GM18517 (cell line): ENCODE data around the gene PPP3CB.
"Not testable (repeated sequence)": the region's sequence is repeated elsewhere in the genome, so short reads cannot be mapped to it uniquely, and the experiment has no call there.

ENCODE experiments used
- ATAC-seq: cut with Tn5 transposase; IDR thresholded peaks from one replicate; pipeline ENCODE4 v1.9.1; 2021; ENCODE audit warnings: mild to moderate bottlenecking, moderate library complexity; ENCODE audit not compliant: unreplicated experiment

The PPP3CB gene

GRCh38 chr10:73423309-73423708, 72.5 kb downstream of the PPP3CB start:
- ATAC-seq = no peak

DNA sequence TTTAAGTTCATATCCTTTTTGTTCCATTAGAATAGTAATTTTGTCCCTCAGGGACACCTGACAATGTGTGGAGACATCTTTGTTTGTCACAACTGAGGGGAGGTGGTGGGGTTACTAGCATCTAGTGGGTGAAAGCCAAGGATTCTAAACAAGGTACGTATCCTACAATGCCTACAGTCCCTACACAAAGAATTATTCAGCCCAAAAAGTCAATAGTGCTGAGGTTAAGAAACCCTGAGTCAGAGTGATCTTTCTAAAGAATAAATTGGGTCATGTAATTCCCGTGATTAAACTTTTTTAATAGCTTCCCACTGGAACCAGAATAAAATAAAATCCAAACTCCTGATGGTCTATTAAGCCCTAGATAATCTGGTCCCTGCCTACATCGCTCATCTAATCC, 79.3 kb downstream of the PPP3CB start:
- ATAC-seq = no peak

DNA sequence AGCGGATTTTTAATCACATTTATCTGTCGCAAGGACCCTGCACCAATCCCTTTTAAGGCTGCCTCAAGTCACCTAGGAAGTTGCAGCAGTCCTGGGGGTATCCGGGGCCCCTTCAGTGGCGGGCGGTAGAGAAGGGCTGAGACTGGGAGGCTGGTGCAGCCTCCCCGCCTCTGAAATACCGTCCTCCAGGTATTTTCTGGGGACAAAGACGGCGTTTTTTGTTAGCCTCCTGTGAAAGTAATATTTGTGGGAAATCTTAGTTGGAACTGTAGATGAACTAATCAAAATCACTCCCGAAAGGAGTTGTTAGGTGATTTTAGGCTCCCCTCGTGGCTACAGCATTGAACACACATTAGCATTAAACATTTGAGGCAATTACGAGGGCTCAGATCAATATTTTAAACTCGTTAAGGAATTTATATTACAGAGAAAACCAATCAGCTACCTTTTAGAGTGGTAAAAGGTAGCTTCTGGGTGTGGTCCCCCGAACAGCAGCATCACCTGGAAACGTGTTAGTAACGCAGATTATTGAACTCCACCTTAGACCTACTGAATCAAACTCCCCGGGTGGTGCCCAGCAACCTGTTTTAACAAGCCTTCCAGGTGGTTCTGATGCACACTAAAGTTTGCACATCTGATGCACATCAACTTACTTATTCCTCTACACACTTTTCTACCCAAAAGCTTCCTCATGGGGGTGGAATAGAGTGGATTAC, 81.4 kb downstream of the PPP3CB start:
- no peak for ATAC-seq

DNA sequence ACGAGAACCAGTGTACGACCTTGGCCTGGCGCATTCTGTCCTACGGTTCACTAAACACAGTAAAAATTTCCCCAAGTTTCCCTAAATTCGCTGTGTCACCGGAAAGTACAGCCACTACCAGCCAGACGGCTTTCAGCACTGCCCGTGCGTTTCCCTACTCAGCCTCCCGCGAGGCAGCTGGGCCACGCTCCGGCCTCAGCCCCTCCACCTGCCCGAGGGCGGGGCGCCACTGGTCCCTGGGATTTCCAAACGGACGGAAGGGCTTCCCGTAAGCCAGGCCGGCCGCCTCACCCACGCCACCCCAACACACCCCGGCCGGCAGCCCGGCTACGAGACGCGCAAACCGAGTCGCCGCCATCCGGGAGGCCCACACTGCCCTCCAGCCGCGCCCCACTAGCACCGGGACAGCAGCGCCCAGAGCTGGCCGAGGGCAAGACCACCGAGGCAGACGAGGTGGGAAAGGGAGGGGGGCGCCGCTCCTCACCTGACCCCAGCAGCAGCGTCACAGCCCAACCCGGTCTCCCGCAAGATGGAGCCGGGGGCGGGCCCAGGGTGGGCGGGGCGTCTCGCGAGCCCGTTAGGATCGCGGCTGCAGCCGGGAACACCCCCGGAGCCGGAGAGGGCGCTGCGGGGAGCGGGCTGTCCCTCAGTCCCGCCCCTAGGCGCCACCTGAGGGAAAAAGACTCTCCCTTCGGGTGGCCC, 82.1 kb downstream of the PPP3CB start, which contains the start of gene ANXA7:
Gene ANXA7, minus strand, starts transcription at position 531 of the 702 bp plus-strand sequence. CDS start 13,202 bp downstream, outside the sequence.
- ATAC-seq = peak; percentile 79

GRCh38 chr10:73413108-73413527, 82.7 kb downstream of the PPP3CB start:
- peak; percentile 24 for ATAC-seq

- ATAC-seq = no peak
Observed at GRCh38 chr10:73410897-73411296, 84.9 kb downstream of the PPP3CB start.

- no peak for ATAC-seq
Observed at GRCh38 chr10:73408978-73409521, 86.8 kb downstream of the PPP3CB start.

- ATAC-seq = no peak
Observed at GRCh38 chr10:73408061-73408460, 87.8 kb downstream of the PPP3CB start.

DNA sequence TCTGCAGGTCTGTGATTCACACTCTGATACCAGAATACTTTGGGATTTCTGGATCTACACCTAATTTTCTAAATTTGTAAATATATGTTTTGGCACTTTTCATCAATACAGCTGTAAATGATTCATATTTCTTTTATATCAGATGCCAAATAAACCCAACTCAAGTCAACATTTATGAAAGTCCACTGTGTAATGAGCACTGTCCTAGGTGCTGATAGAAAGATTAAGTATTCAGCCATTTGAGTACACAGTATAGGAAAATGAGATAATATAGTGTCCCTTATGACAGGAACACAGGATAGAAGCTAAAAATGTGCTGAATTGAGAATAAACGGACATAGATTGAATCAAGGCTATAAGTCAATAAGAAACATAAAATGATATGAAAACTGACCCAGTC, 88.3 kb downstream of the PPP3CB start:
- no peak for ATAC-seq

DNA sequence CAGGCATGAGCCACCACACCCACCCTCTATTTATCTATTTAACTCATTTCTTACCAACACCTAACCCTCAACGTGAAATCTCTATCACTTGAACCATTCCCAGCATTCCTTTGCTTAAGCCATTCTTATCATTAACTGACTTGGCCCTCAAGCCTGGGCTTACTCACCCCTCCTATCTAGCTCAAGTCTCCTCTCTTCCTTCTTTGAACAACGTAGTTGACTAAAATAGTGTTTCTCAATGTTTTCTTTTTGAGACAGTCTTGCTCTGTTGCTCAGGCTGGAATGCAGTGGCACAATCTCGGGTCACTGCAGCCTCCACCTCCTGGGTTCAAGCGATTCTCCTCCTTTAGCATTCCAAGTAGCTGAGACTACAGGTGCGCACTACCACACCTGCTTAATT, 89.0 kb downstream of the PPP3CB start:
- ATAC-seq = no peak

DNA sequence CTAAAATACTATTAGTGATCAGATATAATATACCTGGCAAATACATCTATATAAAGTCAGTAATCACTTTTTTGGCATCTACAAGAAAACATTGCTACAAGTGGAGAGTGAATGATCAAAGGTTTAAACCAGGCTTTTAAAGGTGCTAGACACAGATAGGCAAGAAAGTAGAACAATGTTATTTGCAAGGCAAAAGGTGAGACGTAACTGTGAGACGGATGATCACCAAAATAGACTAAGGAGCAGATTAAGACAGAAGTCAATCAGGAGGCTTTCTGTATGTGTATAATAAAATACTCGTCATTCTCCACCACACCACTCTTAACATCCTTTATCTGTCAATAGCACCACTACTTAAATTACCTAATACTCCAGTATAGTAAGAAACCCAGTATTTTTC, 90.3 kb downstream of the PPP3CB start:
- no peak for ATAC-seq

GRCh38 chr10:73404690-73405089, 91.1 kb downstream of the PPP3CB start:
- no peak for ATAC-seq

DNA sequence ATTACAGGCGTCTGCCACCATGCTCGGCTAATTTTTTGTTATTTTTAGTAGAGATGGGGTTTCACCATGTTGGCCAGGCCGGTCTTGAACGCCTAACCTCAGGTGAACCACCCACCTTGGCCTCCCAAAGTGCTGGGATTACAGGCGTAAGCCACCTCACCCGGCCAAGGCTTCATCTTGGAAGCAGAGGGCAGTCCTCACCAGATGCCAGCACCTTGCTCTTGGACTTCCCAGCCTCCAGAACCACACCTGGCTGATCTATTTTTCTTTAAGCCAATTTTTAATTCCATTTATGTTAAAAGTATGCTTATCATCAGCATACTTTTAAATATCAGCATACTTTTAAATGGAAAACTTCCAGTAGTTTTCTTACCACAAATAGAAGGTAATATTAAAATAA, 94.2 kb downstream of the PPP3CB start:
- ATAC-seq = no peak

DNA sequence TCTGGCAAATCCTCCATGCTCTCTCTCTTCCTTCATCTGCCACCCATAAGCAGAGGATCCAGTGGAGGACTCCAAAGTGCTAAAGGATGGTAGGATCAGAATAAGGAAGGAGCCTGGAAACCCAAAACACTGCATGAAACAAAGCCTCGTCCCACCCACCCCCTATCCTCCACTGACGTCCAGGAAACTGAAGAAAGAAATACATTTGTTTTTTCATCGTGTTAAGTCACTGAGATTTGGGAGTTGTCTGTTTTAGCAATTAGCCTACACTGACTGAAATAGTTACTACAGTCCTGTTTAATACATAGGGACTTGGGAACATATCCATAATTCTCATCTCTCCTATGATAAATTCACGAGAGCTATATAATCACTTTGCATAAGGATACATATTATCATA, 96.8 kb downstream of the PPP3CB start:
- ATAC-seq = no peak

DNA sequence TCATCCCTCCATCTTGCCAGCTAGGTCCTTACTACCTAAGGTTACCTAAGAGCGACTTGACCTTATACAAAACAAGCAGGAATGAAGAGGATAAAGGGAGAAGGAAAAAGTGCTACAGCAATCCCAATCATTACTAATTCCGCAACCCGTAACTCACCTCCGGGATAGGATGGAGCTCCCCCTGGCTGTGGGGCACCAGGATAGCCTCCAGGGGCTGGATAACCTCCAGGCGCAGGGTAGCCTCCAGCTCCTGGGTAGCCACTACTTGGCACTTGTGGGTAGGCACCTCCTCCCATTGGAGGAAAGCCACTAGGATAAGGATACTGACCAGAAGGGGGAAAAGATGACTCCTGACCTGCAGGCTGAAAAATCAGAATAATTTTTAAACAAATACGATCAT, 97.8 kb downstream of the PPP3CB start:
- no peak for ATAC-seq

DNA sequence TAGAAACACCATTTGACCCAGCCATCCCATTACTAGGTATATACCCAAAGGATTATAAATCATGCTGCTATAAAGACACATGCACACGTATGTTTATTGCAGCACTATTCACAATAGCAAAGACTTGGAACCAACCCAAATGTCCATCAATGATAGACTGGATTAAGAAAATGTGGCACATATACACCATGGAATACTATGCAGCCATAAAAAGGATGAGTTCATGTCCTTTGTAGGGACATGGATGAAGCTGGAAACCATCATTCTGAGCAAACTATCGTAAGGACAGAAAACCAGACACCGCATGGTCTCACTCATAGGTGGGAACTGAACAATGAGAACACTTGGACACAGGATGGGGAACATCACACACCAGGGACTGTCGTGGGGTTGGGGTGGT, 101.5 kb downstream of the PPP3CB start:
- ATAC-seq = not testable (repeated sequence)

DNA sequence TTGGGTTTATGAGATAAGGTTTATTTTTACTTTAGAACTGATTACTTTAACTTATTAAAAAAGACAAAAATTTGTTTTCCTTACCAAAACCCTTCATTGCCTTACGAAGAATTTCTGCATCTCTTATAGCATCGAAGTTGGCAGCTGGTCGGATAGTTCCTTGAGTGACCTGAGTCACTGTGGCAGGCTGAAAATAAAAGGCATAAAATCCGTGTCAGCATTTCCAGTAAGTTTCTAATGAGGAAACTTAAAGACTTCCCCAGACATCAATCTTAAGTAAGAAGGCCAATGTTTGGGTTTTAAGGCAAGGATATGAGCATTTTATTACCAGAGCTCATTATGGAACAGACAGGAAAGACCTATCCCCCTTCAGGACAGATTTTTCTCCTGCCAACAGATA, 107.6 kb downstream of the PPP3CB start:
- no peak for ATAC-seq

GRCh38 chr10:73386583-73386982, 109.2 kb downstream of the PPP3CB start:
- no peak for ATAC-seq
